Left lobe of liver (tissue), 2 donors: Measurements from ENCODE around the gene CABLES1. TPM values are rescaled to one million over a fixed set of nuclear protein-coding genes. Genes with fewer than 3 reads are reported as not detected.
"Not testable (repeated sequence)": the region's sequence is repeated elsewhere in the genome, so short reads cannot be mapped to it uniquely, and the experiment has no call there.

Source experiments
- ATAC-seq: fragments of 200-7000 bp; cut with Tn5 transposase; one replicate; pipeline ENCODE4 v1.9.1; 2020; ENCODE audit warnings: mild to moderate bottlenecking, moderate library complexity
- DNase-seq: peaks from one replicate; pipeline ENCODE4 v3.0.0-alpha.2; 2020; ENCODE audit warnings: low spot score
- total RNA-seq: library from RNA; stranded (reverse); gene quantifications from one replicate; pipeline ENCODE4 v1.2.1, GENCODE V29; 2021
- donor health status: DM: no; HTN: no; CAD: no; lungs with moderate emphysema.
- donor health status: DM: no; HTN: yes; CAD: no.

The CABLES1 gene, protein sequence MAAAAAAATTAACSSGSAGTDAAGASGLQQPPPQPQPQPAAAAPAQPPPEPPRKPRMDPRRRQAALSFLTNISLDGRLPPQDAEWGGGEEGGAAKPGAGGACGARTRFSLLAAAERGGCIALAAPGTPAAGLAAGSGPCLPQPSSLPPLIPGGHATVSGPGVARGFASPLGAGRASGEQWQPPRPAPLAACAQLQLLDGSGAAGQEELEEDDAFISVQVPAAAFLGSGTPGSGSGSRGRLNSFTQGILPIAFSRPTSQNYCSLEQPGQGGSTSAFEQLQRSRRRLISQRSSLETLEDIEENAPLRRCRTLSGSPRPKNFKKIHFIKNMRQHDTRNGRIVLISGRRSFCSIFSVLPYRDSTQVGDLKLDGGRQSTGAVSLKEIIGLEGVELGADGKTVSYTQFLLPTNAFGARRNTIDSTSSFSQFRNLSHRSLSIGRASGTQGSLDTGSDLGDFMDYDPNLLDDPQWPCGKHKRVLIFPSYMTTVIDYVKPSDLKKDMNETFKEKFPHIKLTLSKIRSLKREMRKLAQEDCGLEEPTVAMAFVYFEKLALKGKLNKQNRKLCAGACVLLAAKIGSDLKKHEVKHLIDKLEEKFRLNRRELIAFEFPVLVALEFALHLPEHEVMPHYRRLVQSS
- total RNA-seq = 12.8 TPM

DNA sequence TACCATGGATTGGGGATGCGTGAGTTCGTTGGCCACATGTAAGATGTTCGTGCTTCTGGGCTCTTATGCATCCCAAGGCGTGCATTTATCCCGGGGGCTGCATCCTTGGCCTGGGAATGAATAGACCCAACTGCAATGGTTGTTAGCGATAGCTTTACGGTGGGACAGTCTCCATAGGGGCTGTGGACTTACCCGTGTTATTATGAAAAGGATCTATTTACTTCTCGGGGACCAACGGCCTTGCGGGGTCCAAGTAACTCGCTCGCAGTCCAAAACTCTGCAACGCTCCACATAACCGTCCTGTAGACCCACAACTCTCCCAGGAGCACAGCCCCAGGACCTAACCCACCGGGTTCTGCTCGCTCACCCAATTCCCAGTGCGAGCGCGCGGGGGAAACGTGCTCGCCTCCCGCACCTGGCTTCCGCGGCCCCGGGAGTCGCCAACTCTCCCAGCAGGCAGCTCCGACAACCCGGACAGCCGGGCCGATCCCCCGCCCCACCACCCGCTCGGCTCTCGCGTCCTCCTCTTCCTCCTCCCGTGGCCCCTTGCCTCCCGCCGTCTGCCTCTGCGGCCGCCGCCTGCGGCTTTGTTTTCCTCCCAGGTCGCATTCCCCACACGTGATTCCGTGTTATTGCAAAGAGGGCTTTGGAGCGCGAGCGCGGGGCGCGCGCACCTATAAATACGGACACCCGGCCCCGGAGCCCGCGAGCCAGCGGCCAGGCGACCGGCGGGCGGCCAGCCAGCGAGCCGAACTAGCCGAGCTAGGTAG lies at the start of gene CABLES1:
Gene CABLES1 (plus strand): TSS at position 706 of the 770 bp plus-strand sequence. CDS start 278 bp downstream, outside the sequence.
- ATAC-seq = peak; percentile 51
- DNase-seq = peak; percentile 90

DNA sequence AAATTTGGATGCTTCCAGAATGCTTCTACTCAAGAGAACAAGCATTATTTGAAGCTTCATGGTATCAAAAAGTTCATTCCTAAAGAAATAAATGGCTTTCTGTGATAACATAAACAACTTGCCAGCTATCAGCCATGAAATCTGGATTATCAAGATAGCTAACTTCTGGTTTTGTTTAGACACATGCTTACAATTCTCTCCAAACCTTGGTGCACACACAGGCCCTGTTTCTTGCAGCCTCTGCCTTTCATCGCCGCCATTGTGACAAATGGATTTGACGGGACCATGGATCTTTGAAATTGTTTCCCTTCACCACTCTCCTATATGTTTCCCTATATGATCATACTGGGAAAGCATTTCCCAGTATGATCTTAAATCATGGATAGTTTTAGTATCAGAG lies 47.9 kb upstream of the CABLES1 start:
- ATAC-seq (no peak), DNase-seq (no peak)

DNA sequence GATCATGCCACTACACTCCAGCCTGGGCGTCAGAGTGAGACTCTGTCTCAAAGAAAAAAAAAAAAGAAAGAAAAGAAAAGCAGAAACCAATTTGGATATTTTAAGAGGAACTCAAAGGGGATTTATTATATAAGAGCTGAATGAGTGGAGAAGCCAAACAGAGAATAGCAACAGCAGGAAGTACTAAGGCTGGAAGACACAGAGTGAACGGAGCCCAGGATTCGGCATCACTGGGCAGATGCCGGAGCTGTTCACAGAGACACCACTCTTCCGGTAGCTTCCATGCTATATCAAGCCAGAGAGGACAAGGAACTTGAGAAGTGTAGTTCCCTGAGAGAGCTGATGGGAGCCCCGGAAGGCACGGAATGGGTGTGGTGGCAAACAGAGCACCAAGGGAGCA lies 47.0 kb upstream of the CABLES1 start:
- DNase-seq = no peak
- peak; percentile 10 for ATAC-seq

DNA sequence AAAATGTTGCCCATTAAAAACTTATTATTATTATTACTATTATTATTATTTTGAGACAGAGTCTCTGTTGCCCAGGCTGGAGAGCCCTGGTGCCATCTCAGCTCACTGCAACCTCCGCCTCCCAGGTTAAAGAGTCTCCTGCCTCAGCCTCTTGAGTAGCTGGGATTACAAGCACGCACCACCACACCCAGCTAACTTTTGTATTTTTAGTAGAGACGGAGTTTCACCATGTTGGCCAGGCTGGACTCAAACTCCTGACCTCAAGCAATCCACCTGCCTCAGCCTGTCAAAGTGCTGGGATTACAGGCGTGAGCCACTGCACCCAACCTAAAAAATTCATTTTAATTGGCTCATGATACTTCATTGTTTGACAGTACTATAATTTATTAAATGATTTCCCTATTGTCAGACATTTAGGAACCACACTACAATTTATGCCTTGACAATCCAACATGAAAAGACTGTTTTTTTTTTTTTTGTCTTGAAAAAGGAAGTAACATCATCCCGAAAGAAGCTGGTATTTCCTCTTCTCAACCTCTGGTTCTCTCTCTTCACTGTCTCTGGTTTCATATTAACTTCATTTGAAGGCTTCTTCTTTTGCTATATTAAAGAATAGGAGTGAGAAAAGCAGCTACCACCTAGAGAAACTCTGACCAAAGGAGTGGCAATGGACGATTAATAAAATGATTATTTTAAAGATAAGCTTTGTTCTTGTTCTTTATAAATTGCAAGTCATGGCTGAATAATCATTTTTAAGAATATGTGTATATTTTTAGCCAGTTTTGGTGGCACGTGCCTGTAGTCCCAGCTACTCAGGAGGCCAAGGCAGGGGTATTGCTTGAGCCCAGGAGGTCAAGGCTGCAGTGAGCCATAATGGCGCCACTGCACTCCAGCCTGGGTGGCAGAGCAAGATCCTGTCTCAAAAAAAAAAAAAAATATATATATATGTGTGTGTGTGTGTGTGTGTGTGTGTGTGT lies 44.0 kb upstream of the CABLES1 start:
- not testable (repeated sequence) for ATAC-seq

DNA sequence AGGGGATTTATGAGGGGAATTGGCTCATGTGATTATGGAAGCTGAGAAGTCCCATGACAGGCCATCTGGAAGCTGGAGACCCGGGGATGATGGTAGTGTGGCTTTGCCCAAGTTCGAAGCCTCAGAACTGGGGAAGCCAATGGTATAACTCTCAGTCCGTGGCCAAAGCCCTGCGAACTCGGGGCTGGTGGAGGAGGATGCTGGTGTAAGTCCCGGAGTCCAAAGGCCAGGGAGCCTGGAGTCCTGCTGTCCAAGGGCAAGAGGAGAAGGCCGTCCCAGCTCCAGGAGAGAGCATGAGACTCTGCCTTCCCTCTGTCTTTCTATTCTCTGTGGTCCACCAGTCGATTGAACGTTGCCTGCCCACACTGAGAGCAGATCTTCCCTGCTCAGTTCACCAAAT lies 43.2 kb upstream of the CABLES1 start:
- DNase-seq = no peak
- no peak for ATAC-seq

More for the DNA sequence above, 44.0 kb upstream of the CABLES1 start:
- not testable (repeated sequence) for DNase-seq

DNA sequence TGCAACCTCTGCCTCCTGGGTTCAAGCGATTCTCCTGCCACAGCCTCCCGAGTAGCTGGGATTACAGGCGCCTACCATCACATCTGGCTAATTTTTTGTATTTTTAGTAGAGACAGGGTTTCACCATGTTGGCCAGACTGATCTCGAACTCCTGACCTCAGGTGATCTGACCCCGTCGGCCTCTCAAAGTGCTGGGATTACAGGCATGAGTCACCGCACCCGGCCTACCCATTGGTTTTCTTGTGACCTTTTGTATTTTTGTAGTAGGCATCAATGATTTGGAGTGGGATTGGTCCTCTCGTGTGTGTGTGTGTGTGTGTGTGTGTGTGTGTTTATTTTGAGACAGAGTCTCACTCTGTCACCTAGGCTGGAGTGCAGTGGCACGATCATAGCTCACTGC lies 42.2 kb upstream of the CABLES1 start:
- ATAC-seq, DNase-seq: not testable (repeated sequence)

DNA sequence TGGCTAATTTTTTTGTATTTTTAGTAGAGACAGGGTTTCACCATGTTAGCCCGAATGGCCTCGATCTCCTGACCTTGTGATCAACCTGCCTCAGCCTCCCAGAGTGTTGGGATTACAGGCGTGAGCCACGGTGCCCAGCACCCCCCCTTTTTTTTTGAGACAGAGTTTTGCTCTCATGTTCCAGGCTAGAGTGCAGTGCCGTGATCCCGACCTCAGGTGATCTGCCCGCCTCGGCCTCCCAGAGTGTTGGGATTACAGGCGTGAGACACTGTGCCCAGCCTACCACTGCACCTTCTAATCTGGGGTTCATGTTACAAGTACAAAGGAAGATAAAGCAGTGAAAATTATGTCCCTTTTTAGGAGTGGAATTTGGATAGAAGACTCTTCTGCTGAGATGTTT lies 41.5 kb upstream of the CABLES1 start:
- ATAC-seq (no peak), DNase-seq (no peak)

DNA sequence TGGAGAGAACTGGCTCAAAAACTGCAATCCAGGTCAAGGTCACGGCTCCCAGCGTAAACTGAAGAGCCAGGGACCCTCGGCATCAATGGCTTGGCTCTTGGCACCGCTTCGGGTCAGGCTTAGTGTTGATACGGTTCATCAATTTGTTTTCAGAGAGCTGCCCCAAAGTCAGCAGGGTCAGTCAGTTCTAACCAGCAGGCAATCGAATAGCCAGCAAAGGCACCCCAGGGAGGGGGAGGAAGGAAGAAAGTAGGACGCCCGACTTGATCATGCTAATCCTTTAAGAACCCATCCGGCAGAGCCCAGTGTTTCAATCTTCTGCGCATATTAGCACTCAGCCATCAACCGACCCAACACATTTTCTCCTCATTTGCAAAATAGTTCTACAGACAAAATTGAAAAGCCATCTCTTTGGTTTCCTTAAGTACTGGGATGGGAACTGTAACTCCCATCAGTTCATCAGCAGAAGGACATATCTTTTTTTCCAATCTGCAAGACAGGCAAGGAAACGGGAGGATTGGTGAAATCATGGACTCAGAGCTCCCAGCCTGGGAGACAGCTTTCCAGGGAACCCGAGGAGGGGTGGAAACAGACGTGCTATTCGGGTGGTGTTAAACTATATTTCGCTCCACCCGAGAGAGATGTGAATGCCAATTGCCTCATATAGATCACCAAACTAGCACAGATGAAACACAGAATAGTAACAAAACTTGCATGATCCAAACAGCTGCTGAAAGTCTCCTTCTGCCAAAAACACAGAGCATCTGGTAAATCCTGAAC lies 40.7 kb upstream of the CABLES1 start:
- ATAC-seq (no peak), DNase-seq (no peak)

DNA sequence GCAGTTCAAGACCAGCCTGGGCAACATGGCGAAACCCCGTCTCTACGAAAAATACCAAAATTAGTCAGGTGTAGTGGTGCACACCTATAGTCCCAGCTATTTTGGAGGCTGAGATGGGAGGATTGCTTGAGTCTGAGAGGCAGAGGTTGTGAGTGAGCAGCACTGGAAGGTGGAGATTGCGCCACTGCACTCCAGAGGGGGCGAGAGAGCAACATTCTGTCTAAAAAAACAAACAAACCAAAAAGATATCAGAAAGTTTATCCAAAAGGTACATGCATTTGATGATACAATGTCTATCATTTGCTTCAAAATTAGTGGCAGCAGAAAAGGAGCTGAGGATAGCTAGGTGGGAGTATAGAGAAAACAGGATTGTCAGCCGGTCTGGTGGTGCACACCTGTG lies 39.8 kb upstream of the CABLES1 start:
- no peak for ATAC-seq
- DNase-seq = no peak

DNA sequence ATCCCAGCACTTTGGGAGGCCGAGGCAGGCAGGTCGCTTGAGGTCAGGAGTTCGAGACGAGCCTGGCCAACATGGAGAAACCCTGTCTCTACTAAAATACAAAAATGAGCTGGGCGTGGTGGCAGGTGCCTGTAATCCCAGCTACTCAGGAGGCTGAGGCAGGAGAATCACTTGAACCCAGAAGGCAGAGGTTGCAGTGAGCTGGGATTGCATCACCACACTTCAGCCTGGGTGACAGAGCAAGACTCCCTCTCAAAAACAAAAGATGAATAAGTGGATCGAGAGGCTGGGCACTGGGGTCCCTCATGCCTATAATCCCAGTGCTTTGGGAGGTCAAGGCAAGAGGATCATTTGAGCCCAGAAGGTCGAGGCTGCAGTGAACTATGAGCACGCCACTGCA lies 38.3 kb upstream of the CABLES1 start:
- DNase-seq = not testable (repeated sequence)

DNA sequence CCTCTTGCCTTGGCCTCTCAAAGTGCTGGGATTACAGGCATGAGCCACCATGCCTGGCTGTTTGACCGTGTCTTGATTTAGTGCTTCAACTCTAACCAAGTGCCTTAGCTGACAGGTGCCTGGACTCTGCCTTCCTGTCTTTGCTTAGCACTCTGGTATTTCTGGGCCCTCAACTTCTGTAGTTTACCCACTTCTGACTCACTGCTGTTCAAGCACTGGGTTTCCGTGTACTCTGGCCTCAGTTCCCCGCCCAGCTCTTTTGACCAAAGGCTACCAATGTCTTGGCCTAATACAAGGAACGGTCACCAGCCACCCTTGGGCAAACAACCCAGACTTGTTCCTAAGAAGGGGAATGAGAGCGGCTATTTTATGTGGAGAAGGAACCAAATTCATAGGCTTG lies 35.7 kb upstream of the CABLES1 start:
- DNase-seq = no peak
- ATAC-seq = no peak

More for the DNA sequence above, 38.3 kb upstream of the CABLES1 start:
- not testable (repeated sequence) for ATAC-seq

DNA sequence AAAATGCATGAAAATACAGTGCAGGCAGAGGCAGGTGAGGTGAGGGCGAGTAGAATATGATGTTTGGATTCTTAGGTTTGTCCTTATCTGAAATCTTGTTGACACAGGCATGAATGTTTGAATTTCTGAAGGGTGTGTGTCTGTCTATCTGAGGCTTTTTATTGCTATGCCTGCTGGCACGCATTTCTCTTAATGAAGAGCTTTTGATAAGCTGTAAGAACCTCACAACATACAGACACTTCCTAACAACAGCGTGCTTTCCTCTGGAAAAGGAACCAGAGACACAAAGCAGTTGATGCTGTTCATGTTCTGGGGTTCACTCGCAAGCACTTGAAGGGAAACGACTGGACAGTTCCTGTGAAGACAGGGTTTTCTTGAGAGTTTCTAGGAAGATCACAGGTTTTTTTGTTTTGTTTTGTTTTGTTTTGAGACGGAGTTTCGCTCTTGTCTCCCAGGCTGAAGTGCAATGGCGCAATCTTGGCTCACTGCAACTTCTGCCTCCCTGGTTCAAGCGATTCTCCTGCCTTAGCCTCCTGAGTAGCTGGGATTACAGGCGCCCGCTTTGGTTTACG lies 33.3 kb upstream of the CABLES1 start:
- DNase-seq (no peak), ATAC-seq (no peak)

DNA sequence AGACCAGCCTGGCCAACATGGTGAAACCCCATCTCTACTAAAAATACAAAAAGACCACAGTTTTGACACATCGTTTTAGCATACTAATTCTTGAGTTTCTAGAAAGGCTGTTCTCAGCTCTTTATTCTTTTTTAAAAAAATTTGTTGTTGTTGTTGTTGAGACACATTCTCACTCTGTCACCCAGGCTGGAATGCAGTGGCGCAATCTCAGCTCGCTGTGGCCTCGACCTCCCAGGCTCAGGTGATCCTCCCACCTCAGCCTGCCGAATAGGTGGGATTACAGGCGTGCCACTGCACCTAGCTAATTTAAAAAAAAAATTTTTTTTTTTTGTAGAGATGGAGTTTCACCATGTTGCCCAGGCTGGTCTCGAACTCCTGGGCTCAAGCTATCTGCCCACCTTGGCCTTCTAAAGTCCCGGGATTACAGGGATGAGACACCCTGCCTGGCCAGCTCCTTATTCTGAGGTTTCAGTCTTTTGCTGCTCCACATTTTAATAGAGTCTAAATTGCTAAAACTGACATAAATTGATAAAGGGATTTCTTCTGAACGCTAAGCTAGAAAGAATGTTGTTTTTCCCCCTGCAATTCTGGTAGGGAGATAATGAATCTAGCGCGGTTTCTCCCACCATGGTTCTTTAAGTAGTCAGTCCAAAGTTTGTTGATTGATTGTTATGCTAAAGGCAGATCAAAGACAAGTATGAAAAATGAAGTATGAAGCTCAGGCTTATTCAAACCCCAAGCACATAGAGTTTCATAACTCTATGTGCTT lies 32.6 kb upstream of the CABLES1 start:
- DNase-seq = no peak
- no peak for ATAC-seq

DNA sequence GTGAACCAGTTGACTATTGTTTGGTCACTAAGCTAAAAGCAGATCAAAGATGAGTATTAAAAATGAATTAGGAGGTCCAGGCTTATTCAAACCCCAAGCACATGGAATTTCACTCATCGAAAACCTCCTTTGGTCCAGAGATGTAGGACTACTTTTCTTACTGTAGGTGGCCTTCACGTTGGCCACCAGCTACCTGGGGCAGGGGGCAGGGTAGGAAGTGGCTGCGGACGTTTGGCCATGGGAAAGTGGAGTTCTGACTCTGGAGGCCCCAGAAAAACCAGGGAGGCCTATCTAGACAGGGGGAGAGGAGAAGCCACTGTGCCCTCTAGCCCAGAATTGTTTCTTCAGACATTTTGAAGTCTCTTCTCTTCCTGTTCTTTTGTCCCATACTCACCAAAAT lies 31.8 kb upstream of the CABLES1 start:
- ATAC-seq = no peak
- no peak for DNase-seq

DNA sequence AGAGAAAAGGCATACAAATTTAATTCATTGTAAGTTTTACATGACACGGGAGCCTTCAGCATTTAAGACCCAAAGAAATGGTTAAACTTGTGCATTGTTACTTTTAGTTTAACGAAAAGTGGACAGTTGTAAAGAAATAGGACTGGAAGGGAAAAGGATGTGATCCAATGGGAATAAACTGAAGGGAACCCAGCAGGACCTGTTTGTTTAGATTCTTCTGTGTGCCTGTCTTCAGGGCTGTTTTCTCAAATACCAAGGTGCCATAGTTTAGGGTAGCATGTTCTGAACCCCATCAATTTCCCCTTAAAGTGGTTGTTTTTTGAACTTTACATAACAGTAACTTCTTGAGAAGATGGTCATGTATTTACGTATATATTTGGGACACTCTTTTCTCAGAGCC lies 30.3 kb upstream of the CABLES1 start:
- no peak for ATAC-seq
- DNase-seq = no peak

DNA sequence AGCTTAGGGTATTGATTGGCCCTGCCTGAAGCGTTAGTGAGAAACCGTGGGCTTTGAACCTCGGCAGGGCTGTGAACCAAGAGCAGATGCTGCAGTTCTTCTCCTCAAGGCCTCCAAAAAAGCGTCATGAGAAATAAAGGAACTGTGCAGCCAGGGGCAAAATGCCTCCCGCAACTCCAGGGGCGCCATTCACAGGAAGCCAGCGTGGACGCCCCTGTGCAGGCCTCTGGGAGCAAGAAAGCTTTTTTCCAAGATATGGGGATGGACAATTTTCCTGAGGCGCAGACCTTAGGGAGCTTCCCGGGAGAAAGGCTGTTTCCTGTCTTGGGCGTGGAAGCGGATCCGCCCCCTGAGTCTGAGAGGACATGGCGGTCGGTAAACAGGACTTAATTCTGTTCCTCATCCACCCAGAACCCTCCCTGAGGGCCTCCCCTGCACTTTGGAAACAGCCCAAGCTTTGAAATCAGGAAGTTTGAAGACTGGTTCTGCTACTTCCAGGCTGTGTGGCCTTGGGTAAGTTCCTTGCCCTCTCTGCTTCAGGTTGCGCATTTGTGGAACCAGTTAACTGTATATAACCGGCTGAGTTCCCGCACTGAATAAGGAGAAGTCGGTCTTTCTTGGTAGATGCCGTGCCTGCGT lies 29.6 kb upstream of the CABLES1 start:
- ATAC-seq (peak; percentile 36), DNase-seq (no peak)

DNA sequence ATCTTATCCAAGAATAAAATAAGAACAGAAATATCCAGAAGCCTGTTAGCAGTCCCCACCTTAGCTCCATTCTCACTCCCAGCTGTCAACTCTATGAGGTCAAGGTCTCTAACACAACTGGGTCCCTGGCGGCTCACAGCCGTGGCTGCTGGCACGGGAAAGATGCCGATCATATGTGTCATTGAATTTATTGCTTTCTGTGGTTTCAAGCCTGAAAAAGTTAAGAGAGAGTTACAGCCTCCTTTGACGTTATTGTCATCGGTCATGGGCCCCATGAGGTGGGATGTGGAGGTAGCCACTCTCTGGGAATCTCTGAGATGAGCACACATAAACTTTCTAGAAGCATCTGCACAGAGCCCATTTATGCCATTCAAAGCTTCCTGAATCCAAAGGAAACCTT lies 28.7 kb upstream of the CABLES1 start:
- no peak for ATAC-seq
- no peak for DNase-seq

DNA sequence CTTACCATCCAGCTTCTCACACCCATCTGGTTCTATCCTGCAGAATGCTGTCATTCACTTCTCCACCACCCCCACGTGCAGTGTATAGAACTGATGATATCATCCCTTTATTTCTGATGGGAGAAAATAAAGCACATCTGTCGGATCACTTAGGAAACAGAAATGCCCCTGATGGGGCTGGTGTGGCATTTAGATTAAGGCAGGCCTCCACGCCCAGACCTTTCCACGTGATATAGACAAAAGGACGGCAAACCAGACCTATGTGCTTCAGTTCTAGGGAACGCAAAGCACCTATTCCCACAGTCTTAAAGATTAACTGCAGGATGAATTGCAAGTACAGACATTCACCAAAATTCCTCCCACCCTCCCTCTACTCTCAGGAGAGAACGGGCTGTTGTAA lies 27.6 kb upstream of the CABLES1 start:
- DNase-seq = no peak
- ATAC-seq = no peak
